Parathyroid adenoma (tissue), 2 donors: ENCODE data around the gene PNPT1.

Source experiments
- H2AFZ ChIP-seq: fragments of 300-600 bp; sonication (generic); one replicate; pipeline ENCODE4 v1.7.0; 2017; ENCODE audit warnings: antibody characterized with exemption, mild to moderate bottlenecking
- H3K27ac ChIP-seq: fragments of 300-600 bp; sonication (generic); one replicate; pipeline ENCODE4 v1.7.0; 2017
- H3K27me3 ChIP-seq: fragments of 300-600 bp; sonication (generic); one replicate; pipeline ENCODE4 v1.7.0; 2017; ENCODE audit warnings: low read length; ENCODE audit not compliant: control insufficient read depth, insufficient read depth
- H3K36me3 ChIP-seq: fragments of 300-600 bp; sonication (generic); one replicate; pipeline ENCODE4 v1.7.0; 2017; ENCODE audit warnings: low read length; ENCODE audit not compliant: control insufficient read depth, insufficient read depth
- H3K4me1 ChIP-seq: fragments of 300-600 bp; sonication (generic); one replicate; pipeline ENCODE4 v1.7.0; 2017; ENCODE audit warnings: control low read depth
- H3K4me2 ChIP-seq: fragments of 300-600 bp; sonication (generic); one replicate; pipeline ENCODE4 v1.7.0; 2017; ENCODE audit warnings: low read length
- H3K4me3 ChIP-seq: fragments of 300-600 bp; sonication (generic); one replicate; pipeline ENCODE4 v1.7.0; 2017; ENCODE audit warnings: low read depth, low read length
- H3K79me2 ChIP-seq: fragments of 300-600 bp; sonication (generic); one replicate; pipeline ENCODE4 v1.7.0; 2017; ENCODE audit warnings: control low read depth
- H3K9ac ChIP-seq: fragments of 300-600 bp; sonication (generic); one replicate; pipeline ENCODE4 v1.7.0; 2017; ENCODE audit warnings: mild to moderate bottlenecking
- H3K9me3 ChIP-seq: fragments of 300-600 bp; sonication (generic); one replicate; pipeline ENCODE4 v1.7.0; 2017; ENCODE audit warnings: low read length; ENCODE audit not compliant: control insufficient read depth
- TF ChIP-seq, protein P1 (sequence below): fragments of 300-600 bp; sonication (generic); IDR thresholded peaks from one replicate; pipeline ENCODE4 v1.7.0; 2017; ENCODE audit warnings: antibody characterized with exemption, mild to moderate bottlenecking
- donor health status: primary hyperparathyroidism.

Gene PNPT1

DNA sequence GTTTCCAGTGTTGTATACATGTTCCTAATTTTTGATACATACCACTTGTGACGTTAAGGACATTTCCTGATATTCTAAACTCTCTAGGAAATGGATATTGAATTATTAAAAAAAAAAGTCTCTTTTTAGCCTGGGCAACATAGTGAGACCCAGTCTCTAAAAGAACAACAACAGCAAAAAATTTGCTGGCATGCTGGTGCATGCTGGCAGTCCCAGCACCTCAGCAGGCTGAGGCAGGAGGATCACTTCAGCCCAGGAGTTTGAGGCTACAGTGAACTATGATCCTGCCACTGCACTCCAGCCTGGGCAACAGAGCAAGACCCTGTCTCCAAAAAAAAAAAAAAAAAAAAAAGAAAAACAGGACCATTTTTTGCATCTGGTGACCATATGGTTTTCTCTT lies 65.7 kb downstream of the PNPT1 start:
- no peaks in the 10 kb centered on the region for H3K27me3 ChIP-seq
- H3K79me2 ChIP-seq = peaks cover 22% of the 10 kb centered on the region
- H3K4me3 ChIP-seq = no peak overlapping the region
- H3K4me1 ChIP-seq = peaks cover 6% of the 10 kb centered on the region
- no peak overlapping the region for H2AFZ ChIP-seq
- no peak overlapping the region for H3K9ac ChIP-seq
- H3K27ac ChIP-seq = no peak overlapping the region
- no peaks in the 10 kb centered on the region for H3K9me3 ChIP-seq
- no peaks in the 10 kb centered on the region for H3K36me3 ChIP-seq
- TF ChIP-seq, protein P1, sequence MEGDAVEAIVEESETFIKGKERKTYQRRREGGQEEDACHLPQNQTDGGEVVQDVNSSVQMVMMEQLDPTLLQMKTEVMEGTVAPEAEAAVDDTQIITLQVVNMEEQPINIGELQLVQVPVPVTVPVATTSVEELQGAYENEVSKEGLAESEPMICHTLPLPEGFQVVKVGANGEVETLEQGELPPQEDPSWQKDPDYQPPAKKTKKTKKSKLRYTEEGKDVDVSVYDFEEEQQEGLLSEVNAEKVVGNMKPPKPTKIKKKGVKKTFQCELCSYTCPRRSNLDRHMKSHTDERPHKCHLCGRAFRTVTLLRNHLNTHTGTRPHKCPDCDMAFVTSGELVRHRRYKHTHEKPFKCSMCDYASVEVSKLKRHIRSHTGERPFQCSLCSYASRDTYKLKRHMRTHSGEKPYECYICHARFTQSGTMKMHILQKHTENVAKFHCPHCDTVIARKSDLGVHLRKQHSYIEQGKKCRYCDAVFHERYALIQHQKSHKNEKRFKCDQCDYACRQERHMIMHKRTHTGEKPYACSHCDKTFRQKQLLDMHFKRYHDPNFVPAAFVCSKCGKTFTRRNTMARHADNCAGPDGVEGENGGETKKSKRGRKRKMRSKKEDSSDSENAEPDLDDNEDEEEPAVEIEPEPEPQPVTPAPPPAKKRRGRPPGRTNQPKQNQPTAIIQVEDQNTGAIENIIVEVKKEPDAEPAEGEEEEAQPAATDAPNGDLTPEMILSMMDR = no peak
- H3K4me2 ChIP-seq = no peak overlapping the region

DNA sequence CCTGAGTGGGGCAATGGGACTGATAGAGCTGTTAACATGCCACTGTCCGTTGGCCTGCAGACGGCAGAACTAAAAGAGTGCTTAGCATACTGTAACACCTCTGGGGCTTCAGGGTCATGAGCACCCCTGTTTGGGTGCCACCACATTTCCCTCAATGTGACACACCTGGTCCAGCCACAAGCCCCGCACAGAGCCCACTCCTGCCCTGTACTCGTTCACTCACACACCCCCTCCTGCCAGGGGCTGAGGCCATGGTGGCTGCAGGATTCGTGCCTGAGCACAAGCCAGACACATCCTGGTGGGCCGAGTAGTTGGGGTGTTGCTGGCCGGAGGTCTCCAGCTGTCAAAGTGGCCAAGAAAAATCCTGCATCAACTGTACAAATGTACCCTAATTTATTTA lies 71.8 kb downstream of the PNPT1 start:
- H3K27ac ChIP-seq = no peak overlapping the region
- TF ChIP-seq, protein P1 = no peak
- H3K4me1 ChIP-seq = peaks cover 19% of the 10 kb centered on the region

DNA sequence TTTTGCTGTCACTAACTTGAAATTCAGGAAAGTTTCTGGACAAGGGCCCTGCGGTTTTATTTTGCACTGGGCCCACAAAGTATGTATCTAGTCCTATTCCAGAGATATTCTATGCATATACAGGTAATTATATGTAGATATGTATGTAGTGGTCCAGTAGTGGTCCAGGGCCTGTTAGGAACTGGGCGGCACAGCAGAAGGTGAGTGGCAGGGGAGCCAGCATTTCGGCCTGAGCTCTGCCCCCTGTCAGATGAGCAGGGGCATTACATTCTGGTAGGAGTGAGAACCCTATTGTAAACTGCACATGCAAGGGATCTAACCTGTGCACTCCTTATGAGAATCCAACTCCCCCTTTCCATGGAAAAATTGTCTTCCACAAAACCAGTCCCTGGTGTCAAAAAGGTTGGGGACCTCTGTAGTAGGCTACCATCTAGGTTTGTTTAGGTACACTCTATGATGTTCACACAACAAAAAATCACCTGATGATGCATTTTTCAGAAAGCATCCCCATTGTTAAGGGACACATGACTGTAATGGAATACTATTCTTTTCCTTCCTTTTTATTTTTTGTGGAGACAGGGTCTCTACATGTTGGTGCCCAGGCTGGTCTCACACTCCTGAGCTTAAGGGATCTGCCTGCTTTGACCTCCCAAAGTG lies 73.4 kb downstream of the PNPT1 start:
- Histone ChIP-seq H3K4me3 (no peak overlapping the region), H3K4me2 (no peak overlapping the region), H3K79me2 (peaks cover 52% of the 10 kb centered on the region), H3K36me3 (no peaks in the 10 kb centered on the region), H3K9ac (no peak overlapping the region), H3K27me3 (no peaks in the 10 kb centered on the region), H2AFZ (no peak overlapping the region), H3K4me1 (peaks cover 19% of the 10 kb centered on the region), H3K9me3 (no peaks in the 10 kb centered on the region), H3K27ac (no peak overlapping the region)
- TF ChIP-seq, protein P1 = peak; percentile 27

More for the DNA sequence above, 71.8 kb downstream of the PNPT1 start:
- Histone ChIP-seq H2AFZ (no peak overlapping the region), H3K27me3 (no peaks in the 10 kb centered on the region), H3K4me3 (no peak overlapping the region), H3K9ac (no peak overlapping the region), H3K79me2 (peaks cover 50% of the 10 kb centered on the region), H3K36me3 (no peaks in the 10 kb centered on the region), H3K9me3 (no peaks in the 10 kb centered on the region), H3K4me2 (no peak overlapping the region)

DNA sequence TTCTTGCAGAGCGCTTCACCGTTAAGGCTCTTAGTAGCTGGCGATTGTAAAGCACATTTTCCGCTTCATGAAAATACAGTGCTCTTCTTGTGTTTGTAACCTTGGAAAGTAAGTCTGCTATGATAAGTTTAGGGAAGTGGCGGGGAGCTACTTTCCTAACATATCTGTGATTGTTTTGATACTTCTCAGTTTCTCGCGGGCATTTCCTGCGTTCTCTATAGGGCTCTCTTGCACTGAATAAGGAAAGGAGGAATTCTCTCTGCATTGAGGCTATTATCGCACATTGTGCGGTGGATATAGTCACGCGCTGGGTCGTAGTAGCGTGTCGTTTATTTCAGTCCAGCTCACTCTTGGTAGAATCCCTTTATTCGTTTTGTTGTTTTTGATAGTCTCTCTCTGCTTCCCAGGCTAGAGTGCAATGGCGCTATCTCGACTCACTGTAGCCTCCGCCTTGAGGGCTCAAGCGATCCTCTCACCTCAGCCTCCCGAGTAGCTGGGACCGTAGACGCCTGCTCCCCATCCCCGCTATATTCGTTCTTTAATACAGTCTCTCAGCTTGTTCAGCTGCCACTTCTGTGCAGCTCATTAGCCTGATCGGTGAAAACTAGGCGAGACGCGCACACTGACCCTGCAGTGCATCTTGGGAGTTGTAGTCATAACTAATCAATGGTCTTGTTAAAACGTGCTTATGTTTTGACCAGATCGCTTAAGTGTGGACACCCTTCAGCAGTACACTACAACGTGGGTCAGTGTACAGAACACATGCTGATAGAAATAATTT lies 75.2 kb downstream of the PNPT1 start:
- Histone ChIP-seq H3K4me1 (peaks cover 14% of the 10 kb centered on the region), H3K4me3 (peak overlapping the region; percentile 97), H3K36me3 (no peaks in the 10 kb centered on the region), H3K9ac (peak overlapping the region; percentile 25), H2AFZ (peak overlapping the region; percentile 83), H3K4me2 (peak overlapping the region; percentile 88), H3K27ac (peak overlapping the region; percentile 96), H3K9me3 (no peaks in the 10 kb centered on the region), H3K79me2 (peaks cover 49% of the 10 kb centered on the region), H3K27me3 (no peaks in the 10 kb centered on the region)
- TF ChIP-seq, protein P1 = no peak
